Measurements from ENCODE around the gene BZW1.

BZW1 gene

DNA sequence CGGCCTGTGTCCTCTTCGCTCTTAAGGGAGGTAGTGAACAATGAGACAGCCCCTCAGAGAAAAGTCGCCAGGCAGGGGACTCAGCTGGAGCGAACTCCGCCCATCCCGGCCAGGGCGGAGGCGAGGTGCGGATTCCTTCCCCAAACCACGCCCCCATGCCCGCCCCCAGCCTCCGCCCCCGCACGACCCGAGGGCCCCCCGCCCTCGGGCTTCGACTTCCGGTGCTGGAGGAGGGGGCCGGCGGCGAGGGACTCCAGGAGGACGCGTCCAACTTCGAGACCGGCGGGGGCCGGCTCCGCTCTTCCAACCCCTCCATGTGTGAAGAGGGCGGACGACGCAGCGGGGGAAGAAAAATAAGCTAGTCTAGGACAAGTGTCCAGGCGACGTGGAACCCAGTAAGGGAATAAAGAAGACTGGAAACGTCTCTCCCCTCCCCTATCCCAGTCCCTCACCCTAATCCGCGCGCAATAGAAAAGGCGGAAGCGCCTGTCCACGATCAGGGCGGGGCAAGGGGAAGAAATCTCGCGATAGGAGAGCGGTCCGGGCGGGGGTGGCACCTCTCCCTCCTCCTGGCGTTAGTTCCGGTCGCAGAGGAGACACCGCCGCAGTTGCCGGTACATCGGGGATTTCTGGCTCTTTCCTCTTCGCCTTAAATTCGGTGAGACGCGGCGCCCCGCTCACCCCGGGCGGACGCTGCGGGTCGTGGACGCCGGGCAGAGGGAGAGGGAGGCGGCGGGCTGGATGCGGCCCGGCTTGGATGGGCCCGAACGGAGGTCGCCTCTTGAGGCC is at the start of gene BZW1:
TSS of gene BZW1 (plus strand) at position 578 of the 789 bp plus-strand sequence. CDS start 1,308 bp downstream, outside the sequence.
- DNase-seq (ENCODE audit: low read depth in 2 of 2): peak; percentile 91 to 96

DNA sequence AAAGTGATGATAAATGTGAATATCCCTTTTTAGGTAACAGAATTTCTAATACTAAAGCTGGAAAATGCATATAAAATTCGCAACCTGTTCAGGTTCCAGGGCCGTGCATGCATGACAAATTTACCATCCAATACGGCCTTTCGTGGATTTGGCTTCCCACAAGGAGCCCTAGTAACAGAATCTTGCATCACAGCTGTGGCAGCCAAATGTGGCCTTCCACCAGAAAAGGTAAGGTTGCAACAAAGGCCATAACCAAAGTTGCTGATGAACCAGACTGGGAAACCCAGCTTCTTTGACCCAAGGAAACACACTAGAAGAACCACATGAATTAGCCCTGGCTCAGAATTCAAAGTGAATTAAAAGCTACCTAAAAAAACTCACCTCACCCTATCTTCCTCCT is 49.6 kb upstream of the BZW1 start:
- no peak for DNase-seq (ENCODE audit: low read depth in 2 of 2)

DNA sequence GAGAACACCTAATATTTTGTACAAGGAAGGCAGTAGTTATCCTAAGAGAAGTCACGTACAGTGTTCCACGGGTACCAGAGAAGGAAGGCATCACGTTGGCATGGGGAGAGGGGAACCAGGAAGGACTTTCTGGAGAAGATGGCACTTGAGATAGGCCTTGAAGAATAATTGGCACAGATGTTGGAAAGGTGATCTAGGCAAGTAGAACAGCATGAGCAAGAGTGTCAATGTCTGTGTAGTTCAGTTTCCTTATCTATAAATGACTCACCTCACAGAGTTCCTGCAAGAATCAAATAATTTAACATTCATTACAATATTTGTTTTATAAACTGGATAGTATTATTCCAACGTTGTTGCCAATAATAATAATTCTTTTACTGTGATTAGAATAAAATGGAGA is 48.3 kb upstream of the BZW1 start:
- no peak for DNase-seq (ENCODE audit: low read depth in 2 of 2)

DNA sequence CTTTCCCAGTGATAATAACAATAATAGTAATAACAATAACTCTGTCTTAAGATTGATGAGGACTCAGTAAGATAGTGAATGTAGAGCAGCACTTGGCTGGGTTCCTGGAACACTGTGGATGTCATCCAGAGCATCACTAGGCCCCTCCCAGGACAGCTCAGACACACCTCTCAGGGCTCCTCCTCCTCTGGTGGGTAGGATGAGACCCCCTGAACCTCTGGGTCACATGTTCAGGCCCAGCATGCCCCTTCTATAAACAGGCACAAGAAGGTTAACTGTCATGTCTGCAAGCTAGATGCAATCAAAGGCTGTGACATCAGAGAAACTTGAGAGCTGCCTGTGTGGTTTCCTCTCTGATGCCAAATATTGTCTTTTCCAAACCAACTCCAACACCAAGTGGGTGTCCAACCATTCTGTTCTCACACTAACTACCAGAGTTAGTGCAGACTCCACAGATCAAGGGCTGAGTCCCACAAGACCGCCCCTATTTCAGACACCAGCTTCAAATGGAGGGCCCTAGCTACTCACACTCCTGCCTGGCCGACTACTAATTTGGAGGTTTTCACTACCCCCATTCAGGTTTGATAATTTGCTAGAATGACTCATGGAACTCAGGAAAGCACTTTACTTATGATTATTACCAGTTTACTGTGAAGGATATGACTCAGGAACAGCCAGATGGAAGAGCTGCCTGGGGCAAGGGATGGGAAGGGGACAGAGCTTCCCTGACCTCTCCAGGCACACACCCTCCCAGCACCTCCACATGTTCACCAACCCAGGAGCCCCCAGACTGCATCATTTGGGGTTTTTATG is 46.4 kb upstream of the BZW1 start:
- DNase-seq (ENCODE audit: low read depth in 2 of 2): peak; percentile 20 to 46

DNA sequence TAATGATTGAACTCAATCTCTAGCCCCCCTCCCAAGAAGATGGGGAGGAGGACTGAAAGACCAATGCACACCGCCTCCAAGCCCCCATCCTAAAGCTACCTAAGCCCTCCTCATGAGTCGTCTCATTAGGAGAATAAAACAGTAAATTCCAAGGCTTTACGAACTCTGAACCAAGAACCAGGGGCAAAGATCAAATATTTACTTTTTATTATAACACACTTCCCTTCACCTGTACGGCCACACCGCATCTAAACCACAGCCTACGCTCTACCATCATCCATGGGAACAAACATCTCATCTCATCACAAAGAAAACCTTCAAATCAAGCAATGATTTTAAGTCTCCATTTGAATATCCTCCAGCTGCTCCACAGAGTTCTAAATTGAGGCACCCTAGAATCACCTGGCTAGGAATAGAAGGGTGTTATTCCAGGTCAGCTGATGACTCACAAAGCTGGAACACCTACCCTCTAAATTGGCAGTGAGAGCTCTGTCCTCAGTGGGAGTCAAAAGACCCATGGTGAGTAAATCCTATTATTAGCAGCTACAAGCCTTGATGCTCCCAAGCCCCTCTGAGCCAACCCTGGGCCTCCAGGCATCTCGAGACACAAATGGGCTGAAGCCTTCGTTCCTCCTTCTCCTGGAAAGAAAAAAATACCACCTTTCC is 45.6 kb upstream of the BZW1 start:
- DNase-seq (ENCODE audit: low read depth in 2 of 2): no peak

DNA sequence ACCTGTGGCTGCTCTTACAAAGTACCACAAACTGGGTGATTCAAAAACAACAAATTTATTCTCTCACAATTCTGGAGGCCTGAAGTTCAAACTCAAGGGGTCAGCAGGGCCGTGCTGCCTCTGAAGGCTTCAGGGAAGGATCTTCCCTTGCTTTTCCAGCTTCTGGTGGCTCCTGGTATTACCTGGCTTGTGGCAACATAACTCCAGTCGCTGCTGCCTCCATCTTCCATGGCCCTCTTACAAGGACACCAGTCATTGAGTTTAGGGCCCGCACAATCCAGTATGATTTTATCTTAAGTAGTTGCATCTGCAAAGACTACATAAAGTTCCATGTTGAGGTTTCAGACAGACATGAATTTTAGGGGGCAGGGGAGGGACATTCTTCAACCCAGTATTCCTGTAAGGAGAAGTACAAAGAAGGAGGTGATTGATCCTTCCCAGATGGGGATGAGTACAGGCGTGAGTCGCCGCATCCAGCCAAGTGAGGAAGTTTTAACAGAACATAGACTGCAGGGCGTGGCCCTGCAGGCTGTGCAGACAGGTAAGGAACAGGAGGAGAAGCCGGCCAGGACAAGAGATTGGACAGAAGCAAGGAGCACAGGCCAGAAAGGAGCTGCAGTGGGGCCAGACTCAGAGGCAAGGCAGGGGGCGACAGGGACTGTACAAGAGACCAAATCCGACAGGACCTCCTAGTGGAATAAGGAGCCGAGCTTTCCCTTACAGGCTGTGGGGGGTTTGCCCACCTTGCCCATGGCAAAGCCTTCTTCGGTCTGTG is 44.4 kb upstream of the BZW1 start:
- no peak for DNase-seq (ENCODE audit: low read depth in 2 of 2)

DNA sequence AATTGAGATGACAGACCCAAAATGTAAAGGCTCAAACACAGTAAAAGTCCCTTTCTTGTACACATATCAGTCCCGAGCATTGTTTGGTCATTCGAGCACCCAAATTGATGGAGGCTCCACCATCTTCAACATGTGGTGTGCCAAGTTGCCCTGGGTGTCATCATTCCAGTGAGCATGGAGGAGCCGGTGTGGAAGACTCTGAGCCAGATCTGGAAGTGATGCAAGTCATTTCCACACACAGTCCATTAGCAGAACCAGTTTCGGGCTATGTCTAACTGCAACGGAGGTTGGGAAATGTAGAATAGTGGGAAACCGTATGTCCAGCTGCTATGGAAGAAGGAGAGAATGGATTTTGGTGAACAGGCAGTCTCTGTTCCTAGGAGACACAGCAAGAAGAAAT is 40.9 kb upstream of the BZW1 start:
- no peak for DNase-seq (ENCODE audit: low read depth in 2 of 2)

DNA sequence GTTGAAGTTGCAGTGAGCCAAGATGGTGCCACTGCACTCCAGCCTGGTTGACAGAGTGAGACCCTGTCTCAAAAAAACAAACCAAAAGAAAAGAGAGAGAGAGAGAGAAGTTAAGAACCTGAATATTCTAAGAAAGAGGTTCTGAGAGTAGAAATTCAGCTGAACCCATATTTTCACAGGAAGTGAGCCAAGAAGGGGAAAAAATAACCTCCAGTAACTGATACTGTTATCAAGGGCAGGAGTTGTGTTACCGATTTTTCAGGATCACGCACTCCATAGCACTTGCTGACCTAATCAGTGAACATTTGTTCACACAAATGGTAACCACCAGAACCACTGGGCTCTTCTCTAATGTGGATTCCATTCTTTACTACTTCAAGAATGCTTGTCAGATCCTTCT is 39.1 kb upstream of the BZW1 start:
- no peak for DNase-seq (ENCODE audit: low read depth in 2 of 2)

DNA sequence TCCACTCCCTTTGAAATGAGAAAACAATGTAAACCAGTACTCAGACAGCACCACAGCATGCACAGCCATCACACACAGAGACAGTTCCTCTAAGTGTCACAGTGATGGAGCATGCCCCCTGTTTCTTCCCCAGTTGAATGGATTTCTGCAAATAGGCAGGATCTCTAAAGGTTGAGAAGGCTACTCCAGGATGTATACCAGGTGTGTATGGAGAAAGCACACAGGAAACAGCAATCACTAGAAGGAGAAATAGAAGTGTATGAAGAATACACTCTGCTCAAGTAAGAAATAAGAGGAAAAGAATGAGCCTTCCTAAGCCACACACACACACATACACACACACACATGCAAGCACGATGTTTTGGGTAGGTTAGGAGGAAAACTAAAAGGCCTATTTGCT is 38.6 kb upstream of the BZW1 start:
- DNase-seq (ENCODE audit: low read depth in 2 of 2): no peak

DNA sequence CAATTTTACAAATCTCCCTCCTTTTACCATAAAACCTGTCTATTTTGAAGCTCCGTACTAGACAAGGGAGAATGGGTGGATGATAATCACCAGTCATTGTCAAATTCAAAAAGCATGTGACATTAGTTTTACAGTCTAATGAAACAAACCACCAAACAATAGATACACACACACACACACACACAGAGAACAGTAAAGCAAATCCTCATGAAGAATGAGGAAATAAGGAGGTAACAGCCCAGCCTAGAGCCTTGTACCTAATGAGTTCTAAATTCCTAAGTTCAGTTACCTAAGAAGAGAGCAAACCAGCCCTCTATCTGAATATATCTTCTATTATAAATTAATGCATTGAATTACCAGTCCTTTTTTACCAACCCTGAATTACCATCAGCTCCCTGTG is 36.8 kb upstream of the BZW1 start:
- no peak for DNase-seq (ENCODE audit: low read depth in 2 of 2)

DNA sequence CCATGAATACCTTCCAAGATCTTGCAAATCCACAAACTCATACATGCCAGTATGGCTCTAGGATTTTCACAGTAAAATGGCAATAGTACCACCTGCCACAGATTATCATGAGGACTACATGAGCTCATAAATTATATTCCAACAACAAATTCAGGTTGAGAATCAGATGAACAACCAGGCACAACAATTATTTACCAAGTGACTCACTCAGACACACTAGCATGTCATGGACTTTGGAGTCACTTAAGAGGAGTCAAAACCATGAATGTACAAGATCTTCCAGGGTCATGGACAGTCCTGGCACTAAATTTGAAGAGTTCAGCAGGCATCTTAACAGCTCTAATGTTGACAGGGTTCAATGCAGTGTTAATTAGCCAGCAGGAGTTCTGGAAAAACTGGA is 34.4 kb upstream of the BZW1 start:
- no peak for DNase-seq (ENCODE audit: low read depth in 2 of 2)

DNA sequence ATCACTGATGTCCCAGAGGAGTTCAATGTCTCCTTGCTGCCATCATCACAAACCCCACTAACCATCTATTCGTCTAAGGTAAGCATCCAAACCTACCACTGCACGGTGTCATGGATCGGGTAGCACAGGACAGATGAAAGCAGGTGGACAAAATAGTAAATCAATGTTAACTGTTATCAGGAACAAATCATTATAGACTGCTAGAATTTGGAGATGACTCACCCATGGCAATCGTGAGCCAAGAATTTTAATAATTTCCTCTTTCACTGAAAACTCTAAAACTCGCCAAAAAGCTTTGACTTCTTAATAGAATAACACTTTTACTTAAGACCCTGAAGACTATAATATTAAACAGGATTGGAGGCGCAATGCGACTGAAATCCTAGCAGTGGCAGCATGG is 33.7 kb upstream of the BZW1 start:
- DNase-seq (ENCODE audit: low read depth in 2 of 2): no peak

DNA sequence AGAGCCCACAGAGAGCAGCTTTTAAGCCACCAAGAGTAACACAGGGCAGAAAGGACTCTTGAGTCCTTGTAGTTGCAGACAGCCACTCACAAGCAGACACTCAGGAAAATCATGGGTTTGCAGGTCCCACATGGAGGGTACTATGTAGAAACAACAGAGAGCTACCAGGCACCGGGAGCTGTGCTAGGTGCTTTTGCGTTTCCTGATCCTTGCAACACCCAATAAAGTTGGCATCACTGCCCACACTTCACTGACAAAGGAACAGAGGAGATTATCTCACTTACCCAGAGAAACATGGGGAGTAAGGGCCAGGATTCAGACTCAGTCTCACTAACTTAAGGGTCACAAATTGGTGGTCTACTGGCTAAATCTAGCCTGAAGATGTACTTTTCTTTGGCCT is 32.5 kb upstream of the BZW1 start:
- no peak for DNase-seq (ENCODE audit: low read depth in 2 of 2)

DNA sequence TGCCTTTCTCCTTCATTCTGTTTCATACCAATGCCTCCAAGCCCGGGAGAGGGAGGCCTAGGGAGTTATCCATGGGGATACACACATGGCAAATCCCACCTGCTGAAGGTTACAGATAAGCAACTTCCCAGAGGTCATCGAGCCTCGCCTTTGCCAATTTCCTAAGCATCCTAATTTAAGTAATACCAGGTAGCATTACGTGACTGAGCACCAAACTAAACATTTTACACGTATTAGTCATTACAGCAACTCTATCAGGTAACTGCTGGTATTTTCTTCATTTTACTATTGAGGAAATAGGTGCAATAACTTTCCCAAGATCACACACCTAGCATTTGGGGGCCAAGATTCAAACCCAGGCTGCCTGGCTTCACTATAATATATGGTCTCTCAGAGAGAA is 30.1 kb upstream of the BZW1 start:
- no peak for DNase-seq (ENCODE audit: low read depth in 2 of 2)

DNA sequence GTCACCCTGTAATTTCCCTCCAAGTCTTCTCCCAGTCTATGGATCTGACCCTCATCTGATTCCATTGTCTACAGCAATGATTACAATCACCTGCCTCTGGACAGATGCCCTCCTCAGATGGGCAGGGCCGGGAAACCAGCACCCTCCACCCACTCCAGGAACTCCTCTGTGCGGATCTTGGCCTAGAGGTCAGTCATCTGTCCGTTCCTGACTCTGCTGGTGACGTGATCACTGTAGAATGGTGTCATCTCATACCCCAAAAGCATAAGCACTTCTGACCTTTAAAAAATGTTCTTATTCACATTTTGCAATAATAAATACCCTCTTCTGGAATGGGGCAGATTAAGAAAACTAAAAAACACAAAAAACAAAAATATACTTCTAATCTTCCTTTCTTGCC is 29.5 kb upstream of the BZW1 start:
- DNase-seq (ENCODE audit: low read depth in 2 of 2): no peak

DNA sequence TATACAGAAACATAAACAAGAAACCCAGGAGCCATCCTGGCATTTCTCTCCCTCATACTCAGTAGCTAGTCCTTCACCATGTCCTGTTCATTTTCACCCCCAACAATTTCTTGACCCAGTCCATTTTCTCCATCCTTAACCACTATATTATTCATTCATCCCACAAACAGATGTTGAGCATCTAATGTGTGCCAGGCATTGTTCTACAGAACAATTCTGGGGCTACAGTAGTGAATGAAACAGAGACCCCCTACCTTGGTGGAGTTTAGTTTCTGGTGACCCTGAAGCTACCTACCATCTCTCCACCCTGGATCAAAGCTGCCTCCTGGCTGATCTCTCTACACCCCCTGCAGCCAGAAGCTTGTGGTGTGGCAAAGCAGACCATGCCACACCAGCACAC is 27.5 kb upstream of the BZW1 start:
- DNase-seq (ENCODE audit: low read depth in 2 of 2): no peak

DNA sequence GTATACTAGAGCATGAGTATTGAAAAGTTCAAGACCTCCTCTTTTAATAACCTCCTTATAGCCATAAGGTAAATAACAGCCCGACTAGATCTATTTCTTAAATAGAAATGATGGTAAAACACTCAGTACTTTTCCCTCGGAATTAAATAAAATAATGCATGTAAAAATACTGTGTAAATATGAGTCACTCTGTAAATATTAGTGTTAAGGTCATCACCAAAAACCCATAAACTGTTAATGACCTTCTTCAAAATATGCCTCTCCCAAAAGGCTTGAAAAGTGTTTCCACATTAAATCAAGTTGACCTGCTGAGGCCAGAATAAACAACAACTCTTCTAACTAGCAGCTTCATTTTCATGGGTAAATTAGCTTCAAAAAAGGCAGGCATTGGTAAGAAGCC is 25.3 kb upstream of the BZW1 start:
- no peak for DNase-seq (ENCODE audit: low read depth in 2 of 2)

DNA sequence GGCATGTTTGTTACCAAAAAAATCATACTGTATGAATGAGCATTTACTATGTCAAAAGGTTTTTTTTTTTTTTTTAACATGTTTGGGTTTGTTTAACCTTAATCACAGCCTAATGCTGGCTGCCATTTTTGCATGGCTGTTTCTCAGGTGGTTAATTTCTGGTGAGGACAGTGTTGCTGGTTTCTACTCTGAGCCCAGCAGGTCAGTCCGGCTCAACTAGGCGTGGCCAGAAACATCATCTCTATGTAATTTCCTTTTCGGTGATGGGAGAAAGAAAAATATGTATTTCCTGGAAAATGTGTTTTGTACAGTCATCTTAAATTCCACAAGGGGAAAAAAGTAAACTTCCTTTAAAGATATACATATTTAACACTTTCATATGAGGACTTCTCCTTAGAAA is 24.9 kb upstream of the BZW1 start:
- no peak for DNase-seq (ENCODE audit: low read depth in 2 of 2)

DNA sequence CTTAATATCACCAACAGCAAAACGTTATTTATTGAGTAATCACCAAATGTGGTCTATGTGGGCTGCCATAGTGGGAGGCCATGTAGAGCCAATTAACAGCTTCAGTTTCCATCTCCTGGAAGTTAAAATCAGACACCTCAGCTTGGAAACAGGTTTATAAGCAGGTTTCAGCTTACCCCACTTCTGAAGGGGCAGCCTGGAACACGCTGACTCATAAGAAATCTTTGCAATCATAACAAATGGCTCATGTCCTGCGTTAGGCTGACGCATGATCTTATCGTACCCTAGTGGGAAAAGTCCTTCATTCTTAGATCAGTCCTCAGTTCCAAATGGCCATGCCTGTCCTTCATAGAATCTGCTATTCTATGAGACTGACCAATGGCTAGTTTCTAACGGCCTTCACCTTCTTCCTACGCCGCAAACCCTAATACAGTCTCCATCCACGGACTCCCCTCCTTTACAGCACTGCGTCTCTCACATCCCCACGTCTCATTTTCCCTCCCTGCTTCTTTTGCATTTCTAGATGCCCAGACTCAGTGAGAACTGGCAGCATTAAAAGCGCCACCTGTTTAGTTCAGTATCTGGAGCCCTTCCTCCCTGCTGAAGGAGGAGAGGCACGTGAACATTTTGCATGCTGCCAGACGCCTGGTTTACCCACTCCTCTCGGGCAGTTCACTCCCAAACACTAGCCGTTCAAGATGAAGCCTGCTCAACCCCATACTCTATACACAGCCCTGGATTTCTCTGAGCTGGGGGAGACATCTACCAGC is 24.2 kb upstream of the BZW1 start:
- DNase-seq (ENCODE audit: low read depth in 2 of 2): no peak

DNA sequence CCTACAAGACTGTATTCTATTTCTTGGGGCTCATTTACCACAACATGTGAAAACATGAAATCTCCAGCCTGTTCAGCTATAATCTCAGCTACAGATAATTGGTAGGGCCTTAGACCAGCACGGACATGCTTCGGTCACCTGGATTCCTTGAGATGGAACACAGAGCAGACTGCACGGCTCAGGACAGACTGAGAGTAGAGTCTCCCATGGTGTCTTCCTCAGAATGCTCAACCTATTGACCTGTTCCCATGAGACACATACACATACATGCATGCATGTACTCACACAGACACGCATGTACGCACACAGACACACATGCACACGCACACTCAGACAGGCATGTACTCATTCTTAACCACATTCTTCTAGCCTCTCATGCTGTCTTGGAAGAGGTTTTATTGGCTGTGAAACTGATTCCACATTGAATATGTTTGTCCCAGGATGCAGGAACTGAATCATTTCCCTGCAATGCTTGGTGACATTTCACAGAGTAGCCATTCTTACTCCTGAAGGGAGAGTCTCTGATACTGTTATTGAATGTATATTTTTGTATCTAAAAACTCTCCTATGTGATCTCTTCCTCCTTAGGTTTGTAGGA is 23.5 kb upstream of the BZW1 start:
- no peak for DNase-seq (ENCODE audit: low read depth in 2 of 2)

DNA sequence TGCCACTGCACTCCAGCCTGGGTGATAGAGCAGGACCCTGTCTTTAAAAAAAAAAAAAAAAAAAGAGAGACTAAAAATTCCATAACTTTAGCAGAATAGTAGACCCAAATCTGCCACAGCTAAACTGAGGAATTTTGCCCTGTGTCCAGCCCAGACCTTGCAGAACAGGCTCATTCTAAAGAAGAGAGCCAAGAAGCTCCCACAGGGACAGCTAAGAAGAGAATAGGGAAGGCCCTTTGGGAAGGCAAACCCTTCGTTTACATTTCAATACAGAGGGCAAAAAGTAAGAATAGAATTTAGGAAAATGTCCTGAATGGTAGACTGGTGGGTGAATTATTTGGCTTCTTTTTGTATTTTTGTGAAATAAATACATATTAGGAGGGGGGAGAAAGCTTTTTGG is 21.5 kb upstream of the BZW1 start:
- DNase-seq (ENCODE audit: low read depth in 2 of 2): no peak
